Measurements from ENCODE around the gene CDC14B.
"Not testable (repeated sequence)": the region's sequence is repeated elsewhere in the genome, so short reads cannot be mapped to it uniquely, and the experiment has no call there.

CDC14B gene

DNA sequence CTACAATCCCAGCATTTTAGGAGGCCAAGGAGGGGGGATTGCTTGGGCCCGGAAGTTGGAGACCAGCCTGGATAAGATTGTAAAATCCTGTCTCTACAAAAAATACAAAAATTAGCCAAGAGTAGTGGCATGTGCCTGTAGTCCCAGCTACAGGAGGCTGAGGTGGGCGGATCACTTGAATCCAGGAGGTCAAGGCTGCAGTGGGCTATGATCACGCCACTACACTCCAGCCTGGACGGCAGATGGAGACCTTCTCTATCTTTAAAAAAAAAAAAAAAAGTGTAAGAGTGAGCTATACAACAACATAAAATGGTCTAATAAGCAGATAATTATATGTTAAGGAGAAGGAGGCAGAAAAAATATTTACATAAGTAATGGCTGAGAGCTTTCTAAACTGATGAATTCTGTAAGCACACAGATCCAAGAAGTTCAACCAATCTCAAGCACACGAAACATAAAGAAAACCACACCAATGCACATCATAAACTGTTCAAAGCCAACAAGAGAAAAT is 23.0 kb downstream of the CDC14B start:
- H3K79me2 ChIP-seq (ENCODE audit: insufficient read depth, low read length) = no peaks in the 10 kb centered on the region
- H3K27me3 ChIP-seq (ENCODE audit: insufficient read depth, low read length, poor library complexity) = no peaks in the 10 kb centered on the region

DNA sequence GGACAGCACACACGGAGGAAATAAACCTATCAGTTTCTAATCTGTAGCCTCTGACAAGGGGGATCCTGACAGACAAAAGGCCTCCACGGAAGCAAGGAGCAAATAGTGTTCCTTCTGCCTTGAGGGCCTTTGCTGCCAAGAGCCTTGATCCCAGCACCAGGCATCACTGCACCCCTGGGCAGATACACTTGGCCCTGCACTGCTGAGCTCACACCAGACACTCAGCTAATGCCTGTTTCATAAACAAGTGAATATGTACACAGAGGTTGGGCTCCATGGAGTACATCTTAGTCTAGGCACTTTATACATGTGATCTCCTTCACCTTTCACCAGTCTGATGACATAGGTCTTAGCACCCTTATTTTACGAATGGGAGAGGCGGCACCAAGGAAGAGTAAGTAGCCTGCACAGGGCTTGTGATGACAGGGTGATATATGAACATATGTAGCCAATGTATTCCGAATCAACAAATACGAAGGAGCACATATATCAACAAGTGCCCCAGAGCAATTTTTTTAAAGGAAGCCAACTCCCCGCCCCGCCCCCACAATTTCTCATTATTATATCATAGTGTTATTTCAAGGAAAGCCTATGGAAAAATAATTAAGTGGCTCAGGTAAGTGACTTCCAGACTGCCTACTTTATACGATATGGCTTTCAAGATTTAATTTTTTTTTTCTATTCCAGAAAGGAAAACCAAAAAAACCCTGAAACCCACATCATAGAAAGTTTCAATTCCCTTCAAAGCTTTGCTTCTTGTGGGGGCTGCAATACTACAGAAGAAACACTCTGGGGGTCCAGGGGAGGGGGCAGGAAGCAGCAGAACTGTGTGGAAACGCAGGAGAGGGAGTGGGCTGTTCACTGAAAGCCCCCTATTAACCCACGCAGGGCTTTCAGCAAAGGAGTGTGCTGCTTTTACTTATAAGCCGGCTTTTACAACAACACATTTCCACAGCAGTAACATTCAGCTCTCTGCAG is 32.0 kb downstream of the CDC14B start:
- H3K4me3 ChIP-seq (ENCODE audit: low read depth in 1 of 2, low read length in 2 of 2) = no peak overlapping the region
- H3K4me2 ChIP-seq (ENCODE audit: insufficient read depth, low read length) = no peak overlapping the region
- H3K27ac ChIP-seq (ENCODE audit: low read length) = no peak overlapping the region
- H3K79me2 ChIP-seq (ENCODE audit: insufficient read depth, low read length) = no peaks in the 10 kb centered on the region
- H3K4me1 ChIP-seq (ENCODE audit: insufficient read depth, low read length) = no peaks in the 10 kb centered on the region
- no peak overlapping the region for H3K9ac ChIP-seq (ENCODE audit: low read depth, low read length)
- H4K20me1 ChIP-seq (ENCODE audit: insufficient read depth, low read length) = no peaks in the 10 kb centered on the region
- H3K36me3 ChIP-seq (ENCODE audit: insufficient read depth, low read length) = no peaks in the 10 kb centered on the region
- no peaks in the 10 kb centered on the region for H3K9me3 ChIP-seq (ENCODE audit: insufficient read depth, low read length, severe bottlenecking)
- H3K27me3 ChIP-seq (ENCODE audit: insufficient read depth, low read length, poor library complexity) = peaks cover 14% of the 10 kb centered on the region
- peak; percentile 28 for DNase-seq
- peak; percentile 54 for ATAC-seq (ENCODE audit: insufficient read depth, low read depth)
- H2AFZ ChIP-seq (ENCODE audit: low read depth, low read length) = no peak overlapping the region
- no peak for TF ChIP-seq EZH2 (IDR thresholded peaks at IDR 0.05; ENCODE audit: borderline replicate concordance, low read depth, low read length, severe bottlenecking)

More for the DNA sequence above, 23.0 kb downstream of the CDC14B start:
- Histone ChIP-seq H3K4me2 (ENCODE audit: insufficient read depth, low read length) (no peak overlapping the region), H3K36me3 (ENCODE audit: insufficient read depth, low read length) (no peaks in the 10 kb centered on the region), H4K20me1 (ENCODE audit: insufficient read depth, low read length) (no peaks in the 10 kb centered on the region), H3K4me1 (ENCODE audit: insufficient read depth, low read length) (no peaks in the 10 kb centered on the region), H3K9ac (ENCODE audit: low read depth, low read length) (no peak overlapping the region), H3K27ac (ENCODE audit: low read length) (no peak overlapping the region), H3K4me3 (ENCODE audit: low read depth in 1 of 2, low read length in 2 of 2) (no peak overlapping the region), H2AFZ (ENCODE audit: low read depth, low read length) (no peak overlapping the region), H3K9me3 (ENCODE audit: insufficient read depth, low read length, severe bottlenecking) (no peaks in the 10 kb centered on the region)
- DNase-seq (no peak), ATAC-seq (ENCODE audit: insufficient read depth, low read depth) (no peak)
- TF ChIP-seq EZH2 (IDR thresholded peaks at IDR 0.05; ENCODE audit: borderline replicate concordance, low read depth, low read length, severe bottlenecking) = no peak
- TF ChIP-seq, protein P1, sequence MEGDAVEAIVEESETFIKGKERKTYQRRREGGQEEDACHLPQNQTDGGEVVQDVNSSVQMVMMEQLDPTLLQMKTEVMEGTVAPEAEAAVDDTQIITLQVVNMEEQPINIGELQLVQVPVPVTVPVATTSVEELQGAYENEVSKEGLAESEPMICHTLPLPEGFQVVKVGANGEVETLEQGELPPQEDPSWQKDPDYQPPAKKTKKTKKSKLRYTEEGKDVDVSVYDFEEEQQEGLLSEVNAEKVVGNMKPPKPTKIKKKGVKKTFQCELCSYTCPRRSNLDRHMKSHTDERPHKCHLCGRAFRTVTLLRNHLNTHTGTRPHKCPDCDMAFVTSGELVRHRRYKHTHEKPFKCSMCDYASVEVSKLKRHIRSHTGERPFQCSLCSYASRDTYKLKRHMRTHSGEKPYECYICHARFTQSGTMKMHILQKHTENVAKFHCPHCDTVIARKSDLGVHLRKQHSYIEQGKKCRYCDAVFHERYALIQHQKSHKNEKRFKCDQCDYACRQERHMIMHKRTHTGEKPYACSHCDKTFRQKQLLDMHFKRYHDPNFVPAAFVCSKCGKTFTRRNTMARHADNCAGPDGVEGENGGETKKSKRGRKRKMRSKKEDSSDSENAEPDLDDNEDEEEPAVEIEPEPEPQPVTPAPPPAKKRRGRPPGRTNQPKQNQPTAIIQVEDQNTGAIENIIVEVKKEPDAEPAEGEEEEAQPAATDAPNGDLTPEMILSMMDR (IDR thresholded peaks at IDR 0.05; ENCODE audit: borderline replicate concordance, extremely low read depth, low read length, poor library complexity, severe bottlenecking) = no peak

- H3K27me3 ChIP-seq (ENCODE audit: insufficient read depth, low read length, poor library complexity) = peaks cover 14% of the 10 kb centered on the region
- TF ChIP-seq EZH2 (IDR thresholded peaks at IDR 0.05; ENCODE audit: borderline replicate concordance, low read depth, low read length, severe bottlenecking) = no peak
- TF ChIP-seq, protein P1 (IDR thresholded peaks at IDR 0.05; ENCODE audit: borderline replicate concordance, extremely low read depth, low read length, poor library complexity, severe bottlenecking) = no peak
- ATAC-seq (ENCODE audit: insufficient read depth, low read depth) = no peak
- H3K9me3 ChIP-seq (ENCODE audit: insufficient read depth, low read length, severe bottlenecking) = no peaks in the 10 kb centered on the region
- no peaks in the 10 kb centered on the region for H4K20me1 ChIP-seq (ENCODE audit: insufficient read depth, low read length)
- H2AFZ ChIP-seq (ENCODE audit: low read depth, low read length) = no peak overlapping the region
- H3K4me2 ChIP-seq (ENCODE audit: insufficient read depth, low read length) = no peak overlapping the region
- H3K36me3 ChIP-seq (ENCODE audit: insufficient read depth, low read length) = no peaks in the 10 kb centered on the region
- H3K9ac ChIP-seq (ENCODE audit: low read depth, low read length) = no peak overlapping the region
- H3K27ac ChIP-seq (ENCODE audit: low read length) = no peak overlapping the region
- H3K4me1 ChIP-seq (ENCODE audit: insufficient read depth, low read length) = no peaks in the 10 kb centered on the region
- no peaks in the 10 kb centered on the region for H3K79me2 ChIP-seq (ENCODE audit: insufficient read depth, low read length)
- no peak for DNase-seq
- no peak overlapping the region for H3K4me3 ChIP-seq (ENCODE audit: low read depth in 1 of 2, low read length in 2 of 2)
Observed at GRCh38 chr9:96585426-96585825, 34.2 kb downstream of the CDC14B start.

GRCh38 chr9:96582199-96582598 is 37.4 kb downstream of the CDC14B start:
- not testable (repeated sequence) for H3K9ac ChIP-seq (ENCODE audit: low read depth, low read length); H3K4me1 ChIP-seq (ENCODE audit: insufficient read depth, low read length); H3K27me3 ChIP-seq (ENCODE audit: insufficient read depth, low read length, poor library complexity); H3K27ac ChIP-seq (ENCODE audit: low read length); H3K4me3 ChIP-seq (ENCODE audit: low read depth in 1 of 2, low read length in 2 of 2); H3K36me3 ChIP-seq (ENCODE audit: insufficient read depth, low read length); H3K4me2 ChIP-seq (ENCODE audit: insufficient read depth, low read length); H2AFZ ChIP-seq (ENCODE audit: low read depth, low read length); ATAC-seq (ENCODE audit: insufficient read depth, low read depth); H4K20me1 ChIP-seq (ENCODE audit: insufficient read depth, low read length); H3K9me3 ChIP-seq (ENCODE audit: insufficient read depth, low read length, severe bottlenecking); DNase-seq; H3K79me2 ChIP-seq (ENCODE audit: insufficient read depth, low read length)
